Panc1 (cell line): ENCODE results near the gene PNRC2.

Experiments
- TF ChIP-seq, protein P1 (sequence below), 2 experiments: IDR thresholded peaks; 2 replicates each; pipeline ENCODE4 v1.6.1; 2011 to 2012; ENCODE audit warnings: low read depth in 2 of 2, control low read depth in 1 of 2, low read length in 1 of 2, mild to moderate bottlenecking in 1 of 2, moderate library complexity in 1 of 2; ENCODE audit not compliant: insufficient read depth in 1 of 2
- TF ChIP-seq, protein P2 (sequence below): fragments of 450-650 bp; IDR thresholded peaks from 2 replicates; pipeline ENCODE4 v1.5.1; 2017; ENCODE audit warnings: mild to moderate bottlenecking

DNA sequence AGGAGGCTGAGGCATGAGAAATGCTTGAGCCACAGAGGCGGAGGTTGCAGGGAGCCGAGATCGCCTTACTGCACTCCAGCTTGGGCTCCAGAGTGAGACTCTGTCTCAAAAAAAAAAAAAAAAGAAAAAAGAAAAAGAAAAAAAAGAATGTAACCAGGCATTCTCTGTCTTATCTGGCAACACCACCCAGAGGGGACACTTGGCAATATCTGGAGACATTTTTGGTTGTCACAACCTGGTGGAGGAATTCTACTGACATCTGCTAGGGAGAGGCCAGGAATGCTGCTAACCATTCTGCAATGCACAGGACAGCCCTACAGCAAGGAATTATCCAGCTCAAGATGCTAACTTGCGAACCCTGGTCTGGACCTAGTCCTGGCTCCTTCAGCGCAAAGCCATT lies 44.2 kb upstream of the PNRC2 start:
- TF ChIP-seq, protein P1, sequence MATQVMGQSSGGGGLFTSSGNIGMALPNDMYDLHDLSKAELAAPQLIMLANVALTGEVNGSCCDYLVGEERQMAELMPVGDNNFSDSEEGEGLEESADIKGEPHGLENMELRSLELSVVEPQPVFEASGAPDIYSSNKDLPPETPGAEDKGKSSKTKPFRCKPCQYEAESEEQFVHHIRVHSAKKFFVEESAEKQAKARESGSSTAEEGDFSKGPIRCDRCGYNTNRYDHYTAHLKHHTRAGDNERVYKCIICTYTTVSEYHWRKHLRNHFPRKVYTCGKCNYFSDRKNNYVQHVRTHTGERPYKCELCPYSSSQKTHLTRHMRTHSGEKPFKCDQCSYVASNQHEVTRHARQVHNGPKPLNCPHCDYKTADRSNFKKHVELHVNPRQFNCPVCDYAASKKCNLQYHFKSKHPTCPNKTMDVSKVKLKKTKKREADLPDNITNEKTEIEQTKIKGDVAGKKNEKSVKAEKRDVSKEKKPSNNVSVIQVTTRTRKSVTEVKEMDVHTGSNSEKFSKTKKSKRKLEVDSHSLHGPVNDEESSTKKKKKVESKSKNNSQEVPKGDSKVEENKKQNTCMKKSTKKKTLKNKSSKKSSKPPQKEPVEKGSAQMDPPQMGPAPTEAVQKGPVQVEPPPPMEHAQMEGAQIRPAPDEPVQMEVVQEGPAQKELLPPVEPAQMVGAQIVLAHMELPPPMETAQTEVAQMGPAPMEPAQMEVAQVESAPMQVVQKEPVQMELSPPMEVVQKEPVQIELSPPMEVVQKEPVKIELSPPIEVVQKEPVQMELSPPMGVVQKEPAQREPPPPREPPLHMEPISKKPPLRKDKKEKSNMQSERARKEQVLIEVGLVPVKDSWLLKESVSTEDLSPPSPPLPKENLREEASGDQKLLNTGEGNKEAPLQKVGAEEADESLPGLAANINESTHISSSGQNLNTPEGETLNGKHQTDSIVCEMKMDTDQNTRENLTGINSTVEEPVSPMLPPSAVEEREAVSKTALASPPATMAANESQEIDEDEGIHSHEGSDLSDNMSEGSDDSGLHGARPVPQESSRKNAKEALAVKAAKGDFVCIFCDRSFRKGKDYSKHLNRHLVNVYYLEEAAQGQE (IDR thresholded peaks at IDR 0.05; ENCODE audit: insufficient read depth in 1 of 2, low read depth in 2 of 2, low read length in 1 of 2), result no peak
- TF ChIP-seq, protein P2, sequence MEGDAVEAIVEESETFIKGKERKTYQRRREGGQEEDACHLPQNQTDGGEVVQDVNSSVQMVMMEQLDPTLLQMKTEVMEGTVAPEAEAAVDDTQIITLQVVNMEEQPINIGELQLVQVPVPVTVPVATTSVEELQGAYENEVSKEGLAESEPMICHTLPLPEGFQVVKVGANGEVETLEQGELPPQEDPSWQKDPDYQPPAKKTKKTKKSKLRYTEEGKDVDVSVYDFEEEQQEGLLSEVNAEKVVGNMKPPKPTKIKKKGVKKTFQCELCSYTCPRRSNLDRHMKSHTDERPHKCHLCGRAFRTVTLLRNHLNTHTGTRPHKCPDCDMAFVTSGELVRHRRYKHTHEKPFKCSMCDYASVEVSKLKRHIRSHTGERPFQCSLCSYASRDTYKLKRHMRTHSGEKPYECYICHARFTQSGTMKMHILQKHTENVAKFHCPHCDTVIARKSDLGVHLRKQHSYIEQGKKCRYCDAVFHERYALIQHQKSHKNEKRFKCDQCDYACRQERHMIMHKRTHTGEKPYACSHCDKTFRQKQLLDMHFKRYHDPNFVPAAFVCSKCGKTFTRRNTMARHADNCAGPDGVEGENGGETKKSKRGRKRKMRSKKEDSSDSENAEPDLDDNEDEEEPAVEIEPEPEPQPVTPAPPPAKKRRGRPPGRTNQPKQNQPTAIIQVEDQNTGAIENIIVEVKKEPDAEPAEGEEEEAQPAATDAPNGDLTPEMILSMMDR, result no peak
